Glutamatergic neuron (in vitro differentiated cells): ENCODE data around the gene TMEM25. TPM values are rescaled to one million over a fixed set of nuclear protein-coding genes. Genes with fewer than 3 reads are reported as not detected.
A peak's percentile ranks its signal among the peaks of the same experiment; 100 is the strongest.

Source experiments
- DNase-seq: peaks from one replicate; pipeline ENCODE4 v3.0.0; 2022
- H3K27ac Mint-ChIP-seq: one replicate; pipeline ENCODE4 v1.8.0; 2020; ENCODE audit warnings: mild to moderate bottlenecking, mixed read lengths, inconsistent platforms; ENCODE audit not compliant: unreplicated experiment
- H3K27me3 Mint-ChIP-seq: one replicate; pipeline ENCODE4 v1.8.0; 2020; ENCODE audit warnings: mild to moderate bottlenecking, moderate library complexity, mixed read lengths, inconsistent platforms; ENCODE audit not compliant: unreplicated experiment
- H3K36me3 Mint-ChIP-seq: one replicate; pipeline ENCODE4 v1.8.0; 2020; ENCODE audit warnings: mild to moderate bottlenecking, mixed read lengths, inconsistent platforms; ENCODE audit not compliant: unreplicated experiment
- H3K4me1 Mint-ChIP-seq: one replicate; pipeline ENCODE4 v1.8.0; 2020; ENCODE audit warnings: mild to moderate bottlenecking, low read depth, mixed read lengths, inconsistent platforms; ENCODE audit not compliant: unreplicated experiment
- H3K4me3 Mint-ChIP-seq: one replicate; pipeline ENCODE4 v1.8.0; 2020; ENCODE audit warnings: mild to moderate bottlenecking, mixed read lengths, inconsistent platforms; ENCODE audit not compliant: unreplicated experiment
- H3K9me3 Mint-ChIP-seq: one replicate; pipeline ENCODE4 v1.8.0; 2020; ENCODE audit warnings: mild to moderate bottlenecking, moderate library complexity, mixed read lengths, inconsistent platforms; ENCODE audit not compliant: unreplicated experiment
- total RNA-seq: library from RNA; stranded (reverse); fragmentation: NEBNext Ultra II Directional; extraction: Animal tissue kit (Norgen Biotek cat#: 25700); gene quantifications from one replicate; pipeline ENCODE4 v1.2.1, GENCODE V29; 2021; ENCODE audit not compliant: unreplicated experiment
- TF ChIP-seq, protein P1 (sequence below): fragments of 200-600 bp; sonication (generic); IDR thresholded peaks from one replicate; pipeline ENCODE4 v1.5.0; 2021; ENCODE audit not compliant: partially characterized antibody, unreplicated experiment

The TMEM25 gene
- total RNA-seq, 1 donor from 2014 or later = 76.8 TPM

DNA sequence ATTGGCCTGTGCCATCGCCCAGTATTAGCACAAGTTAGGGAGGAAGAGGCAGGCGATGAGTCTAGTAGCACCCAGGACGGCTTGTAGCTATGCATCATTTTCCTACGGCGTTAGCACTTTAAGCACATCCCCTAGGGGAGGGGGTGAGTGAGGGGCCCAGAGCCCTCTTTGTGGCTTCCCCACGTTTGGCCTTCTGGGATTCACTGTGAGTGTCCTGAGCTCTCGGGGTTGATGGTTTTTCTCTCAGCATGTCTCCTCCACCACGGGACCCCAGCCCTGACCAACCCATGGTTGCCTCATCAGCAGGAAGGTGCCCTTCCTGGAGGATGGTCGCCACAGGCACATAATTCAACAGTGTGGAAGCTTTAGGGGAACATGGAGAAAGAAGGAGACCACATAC, 4.3 kb downstream of the TMEM25 start:
- DNase-seq = no peak
- TF ChIP-seq, protein P1, sequence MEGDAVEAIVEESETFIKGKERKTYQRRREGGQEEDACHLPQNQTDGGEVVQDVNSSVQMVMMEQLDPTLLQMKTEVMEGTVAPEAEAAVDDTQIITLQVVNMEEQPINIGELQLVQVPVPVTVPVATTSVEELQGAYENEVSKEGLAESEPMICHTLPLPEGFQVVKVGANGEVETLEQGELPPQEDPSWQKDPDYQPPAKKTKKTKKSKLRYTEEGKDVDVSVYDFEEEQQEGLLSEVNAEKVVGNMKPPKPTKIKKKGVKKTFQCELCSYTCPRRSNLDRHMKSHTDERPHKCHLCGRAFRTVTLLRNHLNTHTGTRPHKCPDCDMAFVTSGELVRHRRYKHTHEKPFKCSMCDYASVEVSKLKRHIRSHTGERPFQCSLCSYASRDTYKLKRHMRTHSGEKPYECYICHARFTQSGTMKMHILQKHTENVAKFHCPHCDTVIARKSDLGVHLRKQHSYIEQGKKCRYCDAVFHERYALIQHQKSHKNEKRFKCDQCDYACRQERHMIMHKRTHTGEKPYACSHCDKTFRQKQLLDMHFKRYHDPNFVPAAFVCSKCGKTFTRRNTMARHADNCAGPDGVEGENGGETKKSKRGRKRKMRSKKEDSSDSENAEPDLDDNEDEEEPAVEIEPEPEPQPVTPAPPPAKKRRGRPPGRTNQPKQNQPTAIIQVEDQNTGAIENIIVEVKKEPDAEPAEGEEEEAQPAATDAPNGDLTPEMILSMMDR = no peak
- peaks cover 7% of the 10 kb centered on the region for H3K9me3 Mint-ChIP-seq
- peak overlapping the region; percentile 2 for H3K27ac Mint-ChIP-seq
- H3K4me1 Mint-ChIP-seq = peaks cover 7% of the 10 kb centered on the region
- peaks cover 6% of the 10 kb centered on the region for H3K36me3 Mint-ChIP-seq
- no peak overlapping the region for H3K4me3 Mint-ChIP-seq
- H3K27me3 Mint-ChIP-seq = peaks cover 10% of the 10 kb centered on the region

- H3K4me1 Mint-ChIP-seq = peaks cover 7% of the 10 kb centered on the region
- H3K4me3 Mint-ChIP-seq = no peak overlapping the region
- peaks cover 13% of the 10 kb centered on the region for H3K36me3 Mint-ChIP-seq
- DNase-seq = no peak
- peaks cover 2% of the 10 kb centered on the region for H3K9me3 Mint-ChIP-seq
- H3K27ac Mint-ChIP-seq = no peak overlapping the region
- peaks cover 8% of the 10 kb centered on the region for H3K27me3 Mint-ChIP-seq
- TF ChIP-seq, protein P1 = no peak
Observed at GRCh38 chr11:118536726-118537125, 5.7 kb downstream of the TMEM25 start.

DNA sequence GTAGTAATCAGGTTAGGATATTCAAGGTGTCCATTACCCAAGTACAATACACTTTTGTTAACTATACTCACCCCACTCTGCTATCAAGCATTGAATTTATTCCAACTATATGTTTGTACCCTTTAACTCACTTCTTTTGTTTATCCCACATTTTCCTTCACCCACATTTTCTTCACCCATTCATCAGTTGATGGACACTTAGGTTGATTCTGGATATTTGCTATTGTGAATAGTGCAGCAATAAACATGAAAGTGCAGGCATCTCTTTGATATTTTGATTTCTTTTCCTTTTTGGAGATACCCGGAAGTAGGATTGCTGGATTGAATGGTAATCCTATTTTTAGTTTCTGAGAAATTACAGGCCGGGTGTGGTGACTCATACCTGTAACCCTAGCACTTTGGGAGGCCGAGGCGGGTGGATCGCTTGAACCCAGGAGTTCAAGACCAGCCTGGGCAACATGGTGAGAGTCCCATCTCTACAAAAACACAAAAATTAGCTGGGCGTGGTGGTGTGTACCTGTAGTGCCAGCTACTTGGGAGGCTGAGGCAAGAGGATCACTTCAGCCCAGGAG, 6.5 kb downstream of the TMEM25 start:
- TF ChIP-seq, protein P1 = no peak
- Mint-ChIP-seq H3K27ac (no peak overlapping the region), H3K27me3 (peaks cover 5% of the 10 kb centered on the region), H3K4me3 (no peak overlapping the region), H3K36me3 (peaks cover 13% of the 10 kb centered on the region), H3K9me3 (peaks cover 2% of the 10 kb centered on the region), H3K4me1 (peaks cover 7% of the 10 kb centered on the region)
- no peak for DNase-seq

DNA sequence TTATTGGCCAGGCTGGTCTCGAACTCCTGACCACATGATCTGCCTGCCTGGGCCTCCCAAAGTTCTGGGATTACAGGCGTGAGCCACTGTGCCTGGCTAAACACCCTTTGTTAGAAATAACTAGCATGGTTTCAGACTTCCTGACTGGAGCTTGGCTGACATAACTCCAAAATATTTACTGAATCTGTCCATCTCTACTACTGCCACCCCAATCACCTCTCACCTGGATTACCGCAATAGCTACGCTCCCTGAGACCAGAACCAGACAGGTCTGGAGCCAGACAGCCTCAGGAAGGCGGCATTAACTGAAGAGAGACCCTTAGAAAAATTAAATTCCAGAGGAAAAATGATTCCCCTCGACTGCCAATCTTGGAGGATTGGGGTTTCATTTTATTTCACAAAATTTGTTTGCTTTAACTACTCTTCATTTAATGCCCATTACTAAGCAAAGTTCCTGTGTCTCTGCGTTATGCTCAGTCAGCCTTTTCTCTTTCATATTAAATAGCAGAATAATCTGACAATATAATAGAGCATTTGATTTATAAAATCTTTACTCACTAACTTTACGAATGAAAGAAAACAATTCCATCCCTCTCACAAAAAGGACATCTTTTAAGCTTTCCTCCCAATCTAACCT, 13.1 kb downstream of the TMEM25 start:
- no peak for DNase-seq
- Mint-ChIP-seq H3K36me3 (peaks cover 12% of the 10 kb centered on the region), H3K9me3 (no peaks in the 10 kb centered on the region), H3K4me1 (no peaks in the 10 kb centered on the region), H3K4me3 (no peak overlapping the region), H3K27me3 (peaks cover 2% of the 10 kb centered on the region), H3K27ac (no peak overlapping the region)
- TF ChIP-seq, protein P1 = no peak

DNA sequence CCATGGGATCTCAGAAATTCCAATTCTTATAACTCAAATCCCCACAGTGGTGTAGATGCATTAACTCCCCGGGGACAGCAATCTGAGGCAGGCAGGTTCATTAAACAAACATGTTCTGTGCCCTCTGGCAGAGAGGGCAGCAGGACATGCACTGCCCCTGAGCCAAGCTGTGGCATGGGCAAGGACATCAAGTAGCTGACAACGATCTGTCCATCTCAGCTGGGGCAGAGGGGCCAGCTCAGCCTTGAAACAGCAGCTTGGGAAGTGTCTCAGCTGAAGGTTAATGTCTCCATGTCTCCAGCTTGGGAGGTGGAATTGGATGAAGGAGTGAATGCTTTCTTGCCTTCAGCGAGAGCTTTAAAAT, 13.6 kb downstream of the TMEM25 start:
- H3K4me1 Mint-ChIP-seq = no peaks in the 10 kb centered on the region
- no peak overlapping the region for H3K4me3 Mint-ChIP-seq

More for the DNA sequence above, 13.6 kb downstream of the TMEM25 start:
- peaks cover 2% of the 10 kb centered on the region for H3K27me3 Mint-ChIP-seq
- H3K27ac Mint-ChIP-seq = no peak overlapping the region
- H3K9me3 Mint-ChIP-seq = no peaks in the 10 kb centered on the region
- TF ChIP-seq, protein P1 = no peak
- peaks cover 12% of the 10 kb centered on the region for H3K36me3 Mint-ChIP-seq
- DNase-seq = no peak
